GM12892 (cell line): Measurements from ENCODE around the gene CTNND2.

Experiments
- POLR2A ChIP-seq: IDR thresholded peaks from 2 replicates; pipeline ENCODE4 v1.6.1; 2011; ENCODE audit warnings: low read depth, low read length, control low read depth
- TAF1 ChIP-seq: IDR thresholded peaks from 2 replicates; pipeline ENCODE4 v1.6.1; 2011; ENCODE audit warnings: low read depth, mild to moderate bottlenecking, control low read depth, low read length, borderline replicate concordance

- TF ChIP-seq POLR2A (no peak), TAF1 (no peak)
Observed at GRCh38 chr5:11734369-11734768, 169.9 kb downstream of the CTNND2 start.
